Measurements from ENCODE around the gene ITPR2. TPM values are rescaled to one million over a fixed set of nuclear protein-coding genes. Genes with fewer than 3 reads are reported as not detected.

ITPR2 gene
- total RNA-seq, 4 donors from 2014 or later: 34.1 to 53.0 (median 41.0) TPM

- no peak for TF ChIP-seq CTCF (IDR thresholded peaks at IDR 0.05; ENCODE audit: low read depth)
Observed at GRCh38 chr12:26434299-26435068, 398.5 kb downstream of the ITPR2 start.

- no peak for TF ChIP-seq CTCF (IDR thresholded peaks at IDR 0.05; ENCODE audit: low read depth)
Observed at GRCh38 chr12:26431211-26431610, 401.8 kb downstream of the ITPR2 start.

- no peak for TF ChIP-seq CTCF (IDR thresholded peaks at IDR 0.05; ENCODE audit: low read depth)
Observed at GRCh38 chr12:26429070-26429691, 403.8 kb downstream of the ITPR2 start.

- TF ChIP-seq CTCF (IDR thresholded peaks at IDR 0.05; ENCODE audit: low read depth): no peak
Observed at GRCh38 chr12:26428420-26428819, 404.6 kb downstream of the ITPR2 start.

GRCh38 chr12:26426652-26427051 is 406.3 kb downstream of the ITPR2 start:
- TF ChIP-seq CTCF (IDR thresholded peaks at IDR 0.05; ENCODE audit: low read depth): no peak

GRCh38 chr12:26425587-26426260 is 407.3 kb downstream of the ITPR2 start:
- TF ChIP-seq CTCF (IDR thresholded peaks at IDR 0.05; ENCODE audit: low read depth): no peak

GRCh38 chr12:26422839-26423398 is 410.1 kb downstream of the ITPR2 start:
- TF ChIP-seq CTCF (IDR thresholded peaks at IDR 0.05; ENCODE audit: low read depth): no peak
